ENCODE data around the gene ATP23. TPM values are rescaled to one million over a fixed set of nuclear protein-coding genes. Genes with fewer than 3 reads are reported as not detected.

Gene ATP23
- total RNA-seq, 2 donors from 2014 or later, result 10.4 to 11.3 TPM

GRCh38 chr12:57927086-57927485 lies 14.3 kb upstream of the ATP23 start:
- no peak for DNase-seq
- H3K27me3 Mint-ChIP-seq (ENCODE audit: insufficient read depth), result peaks cover 4% of the 10 kb centered on the region
- H3K4me1 ChIP-seq (ENCODE audit: control insufficient read depth, insufficient read depth, low read length), result no peaks in the 10 kb centered on the region
- no peaks in the 10 kb centered on the region for H3K4me1 Mint-ChIP-seq
- H3K27ac ChIP-seq (ENCODE audit: low read depth, low read length), result no peak overlapping the region
- no peaks in the 10 kb centered on the region for H3K27me3 ChIP-seq (ENCODE audit: control insufficient read depth, insufficient read depth, low read length, poor library complexity, severe bottlenecking)
- no peaks in the 10 kb centered on the region for H3K36me3 ChIP-seq (ENCODE audit: control insufficient read depth, insufficient read depth, low read length)
- peaks cover 5% of the 10 kb centered on the region for H3K9me3 Mint-ChIP-seq
- H3K27ac Mint-ChIP-seq, result no peak overlapping the region
- no peaks in the 10 kb centered on the region for H3K36me3 Mint-ChIP-seq (ENCODE audit: low read depth)
- no peak overlapping the region for H3K9ac ChIP-seq (ENCODE audit: extremely low read depth, low read length, poor library complexity, severe bottlenecking)
- no peaks in the 10 kb centered on the region for H3K9me3 ChIP-seq (ENCODE audit: control insufficient read depth, low read length)
- no peak overlapping the region for H3K4me3 Mint-ChIP-seq
- TF ChIP-seq CTCF (conservative IDR thresholded peaks at IDR 0.05), result no peak
- H3K4me3 ChIP-seq (ENCODE audit: low read length), result no peak overlapping the region
- WGBS, 2 experiments (ENCODE audit: insufficient coverage in 1 of 2, insufficient read length in 1 of 2), result 70 to 73% methylated on average over 3 of the region's 3 CpGs

- Mint-ChIP-seq H3K4me1 (no peaks in the 10 kb centered on the region), H3K27me3 (ENCODE audit: insufficient read depth) (peaks cover 11% of the 10 kb centered on the region), H3K9me3 (peaks cover 2% of the 10 kb centered on the region), H3K36me3 (ENCODE audit: low read depth) (no peaks in the 10 kb centered on the region), H3K4me3 (no peak overlapping the region), H3K27ac (no peak overlapping the region)
- DNase-seq, result no peak
- no peak for TF ChIP-seq CTCF (conservative IDR thresholded peaks at IDR 0.05)
- no peak overlapping the region for H3K27ac ChIP-seq (ENCODE audit: low read depth, low read length)
- no peaks in the 10 kb centered on the region for H3K36me3 ChIP-seq (ENCODE audit: control insufficient read depth, insufficient read depth, low read length)
- WGBS, 2 experiments (ENCODE audit: insufficient coverage in 1 of 2, insufficient read length in 1 of 2), result 92 to 94% methylated on average over 2 to 3 of the region's 4 CpGs
- H3K27me3 ChIP-seq (ENCODE audit: control insufficient read depth, insufficient read depth, low read length, poor library complexity, severe bottlenecking), result peaks cover 6% of the 10 kb centered on the region
- H3K9me3 ChIP-seq (ENCODE audit: control insufficient read depth, low read length), result no peaks in the 10 kb centered on the region
- H3K9ac ChIP-seq (ENCODE audit: extremely low read depth, low read length, poor library complexity, severe bottlenecking), result no peak overlapping the region
- no peaks in the 10 kb centered on the region for H3K4me1 ChIP-seq (ENCODE audit: control insufficient read depth, insufficient read depth, low read length)
- H3K4me3 ChIP-seq (ENCODE audit: low read length), result no peak overlapping the region
Observed at GRCh38 chr12:57929092-57929830, 12.1 kb upstream of the ATP23 start.

GRCh38 chr12:57934819-57935218 lies 6.5 kb upstream of the ATP23 start:
- Mint-ChIP-seq H3K9me3 (peaks cover 2% of the 10 kb centered on the region), H3K4me3 (no peak overlapping the region)

More at GRCh38 chr12:57934819-57935218, 6.5 kb upstream of the ATP23 start:
- H3K27me3 ChIP-seq (ENCODE audit: control insufficient read depth, insufficient read depth, low read length, poor library complexity, severe bottlenecking), result peaks cover 23% of the 10 kb centered on the region
- no peak overlapping the region for H3K9ac ChIP-seq (ENCODE audit: extremely low read depth, low read length, poor library complexity, severe bottlenecking)
- H3K4me1 Mint-ChIP-seq, result peaks cover 6% of the 10 kb centered on the region
- no peak overlapping the region for H3K4me3 ChIP-seq (ENCODE audit: low read length)
- 86 to 88% methylated on average over 1 to 4 of the region's 4 CpGs for WGBS, 2 experiments (ENCODE audit: insufficient coverage in 1 of 2, insufficient read length in 1 of 2)
- no peaks in the 10 kb centered on the region for H3K36me3 ChIP-seq (ENCODE audit: control insufficient read depth, insufficient read depth, low read length)
- H3K9me3 ChIP-seq (ENCODE audit: control insufficient read depth, low read length), result no peaks in the 10 kb centered on the region
- no peaks in the 10 kb centered on the region for H3K4me1 ChIP-seq (ENCODE audit: control insufficient read depth, insufficient read depth, low read length)
- H3K27me3 Mint-ChIP-seq (ENCODE audit: insufficient read depth), result peaks cover 52% of the 10 kb centered on the region
- no peak for TF ChIP-seq CTCF (conservative IDR thresholded peaks at IDR 0.05)
- no peak overlapping the region for H3K27ac ChIP-seq (ENCODE audit: low read depth, low read length)
- H3K36me3 Mint-ChIP-seq (ENCODE audit: low read depth), result no peaks in the 10 kb centered on the region
- no peak for DNase-seq
- no peak overlapping the region for H3K27ac Mint-ChIP-seq

All from endodermal cell (in vitro differentiated cells).